Anterior cingulate cortex (tissue), 58 donors: ENCODE results near the gene TBL3.

ENCODE experiments used
- DNase-seq, 58 donors: peaks; one replicate each; lab custom pipeline; 2025; lab: John Stamatoyannopoulos, UW

Gene TBL3

GRCh38 chr16:2028620-2029220 is 56.9 kb downstream of the TBL3 start:
- no peak for DNase-seq

GRCh38 chr16:2029350-2029749 is 57.5 kb downstream of the TBL3 start:
- DNase-seq: no peak

- DNase-seq: no peak
Observed at GRCh38 chr16:2030036-2030435, 58.2 kb downstream of the TBL3 start.

- DNase-seq: no peak
Observed at GRCh38 chr16:2031081-2031577, 59.3 kb downstream of the TBL3 start.
